Mucosa of rectum (tissue), 2 donors: ENCODE data around the gene KRT17.
"Not testable (repeated sequence)": the region's sequence is repeated elsewhere in the genome, so short reads cannot be mapped to it uniquely, and the experiment has no call there.

Experiments
- H3K27ac ChIP-seq, 2 donors: one replicate each; pipeline ENCODE4 v1.7.0; 2013; ENCODE audit warnings: inconsistent platforms in 2 of 2, low read depth in 2 of 2, low read length in 2 of 2
- H3K27me3 ChIP-seq, 2 donors: one replicate each; pipeline ENCODE4 v1.7.0; 2013; ENCODE audit warnings: low read length in 2 of 2; ENCODE audit not compliant: control insufficient read depth in 2 of 2, insufficient read depth in 2 of 2
- H3K36me3 ChIP-seq, 2 donors: one replicate each; pipeline ENCODE4 v1.7.0; 2013; ENCODE audit warnings: low read length in 2 of 2; ENCODE audit not compliant: control insufficient read depth in 2 of 2, insufficient read depth in 2 of 2
- H3K4me1 ChIP-seq, 2 donors: one replicate each; pipeline ENCODE4 v1.7.0; 2013; ENCODE audit warnings: low read length in 2 of 2, mild to moderate bottlenecking in 1 of 2; ENCODE audit not compliant: control insufficient read depth in 2 of 2, insufficient read depth in 2 of 2
- H3K4me3 ChIP-seq, 2 donors: one replicate each; pipeline ENCODE4 v1.7.0; 2013; ENCODE audit warnings: low read length in 2 of 2
- H3K9ac ChIP-seq, 2 donors: one replicate each; pipeline ENCODE4 v1.7.0; 2013; ENCODE audit warnings: low read length in 2 of 2, low read depth in 1 of 2, mild to moderate bottlenecking in 1 of 2
- H3K9me3 ChIP-seq, 2 donors: one replicate each; pipeline ENCODE4 v1.7.0; 2013; ENCODE audit warnings: low read length in 2 of 2; ENCODE audit not compliant: control insufficient read depth in 2 of 2
- donor health status: healthy.
- donor health status: Normal muscosa, but diverticular disease.

The KRT17 gene

DNA sequence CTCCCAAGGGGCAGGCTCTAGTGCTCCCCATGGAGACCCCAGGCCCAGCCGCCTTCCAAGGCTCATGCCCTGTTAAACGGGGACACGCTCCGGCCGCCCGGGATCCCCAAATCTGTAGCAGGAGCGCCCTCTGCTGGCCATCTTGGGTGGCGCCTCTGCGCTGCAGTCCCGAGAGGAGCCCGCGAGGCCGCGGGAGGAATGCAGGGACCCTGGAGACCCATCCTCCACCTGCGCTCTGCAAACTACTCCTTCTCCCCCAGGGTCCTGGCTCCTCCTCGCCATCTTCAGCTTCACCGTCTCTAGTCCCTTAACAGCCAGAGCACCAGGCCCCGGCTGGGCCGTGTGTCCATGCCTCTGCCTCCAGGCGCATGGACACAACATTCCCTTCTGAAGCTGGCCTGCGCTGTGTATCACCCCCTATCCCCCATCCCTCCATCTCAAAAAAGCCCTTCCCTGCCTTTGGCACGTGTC is 23.6 kb upstream of the KRT17 start:
- Histone ChIP-seq H3K9ac (peak overlapping the region; percentile 78 to 79), H3K27me3 (no peaks in the 10 kb centered on the region), H3K4me1 (peaks cover 42 to 54% of the 10 kb centered on the region in 2 donors), H3K4me3 (peak overlapping the region; percentile 58 to 71), H3K36me3 (no peaks in the 10 kb centered on the region), H3K9me3 (no peaks in the 10 kb centered on the region), H3K27ac (peak overlapping the region; percentile 89 to 98)

DNA sequence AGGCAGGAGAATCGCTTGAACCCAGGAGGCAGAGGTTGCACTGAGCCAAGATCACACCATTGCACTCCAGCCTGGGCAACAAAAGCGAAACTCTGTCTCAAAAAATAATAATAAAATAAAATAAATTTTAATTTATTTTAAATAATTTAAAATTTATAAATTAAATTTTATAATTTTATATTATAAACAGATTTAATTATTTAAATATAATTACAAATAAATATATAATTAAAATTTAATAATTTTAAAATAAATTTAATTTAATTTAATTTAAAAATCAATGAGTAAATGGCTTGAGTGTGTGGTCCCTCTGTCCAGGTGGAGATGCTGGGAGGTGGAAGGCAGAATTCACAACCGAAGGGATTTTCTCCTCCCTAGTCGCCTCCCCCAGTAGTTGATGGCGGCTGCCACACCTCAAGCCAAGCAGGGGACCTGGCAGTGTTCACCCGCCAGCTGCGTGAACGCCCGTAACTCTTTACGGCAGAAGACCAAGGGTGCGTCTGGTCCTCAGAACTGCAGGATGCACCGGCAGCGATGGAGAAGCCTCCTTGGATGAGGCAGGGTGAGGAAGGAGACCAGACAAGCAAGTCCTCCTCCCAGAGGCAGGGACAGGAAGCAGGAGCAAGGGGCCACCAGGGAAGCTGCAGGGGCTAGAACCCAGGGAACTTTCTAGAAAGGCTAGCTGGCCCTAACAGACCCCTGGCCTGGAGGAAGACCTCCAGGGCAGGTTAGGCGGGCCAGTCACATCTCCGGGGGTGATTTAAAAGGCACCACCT is 22.9 kb upstream of the KRT17 start:
- peaks cover 35 to 47% of the 10 kb centered on the region in 2 donors for H3K4me1 ChIP-seq
- H3K36me3 ChIP-seq, result no peaks in the 10 kb centered on the region

GRCh38 chr17:41642252-41643156 is 18.1 kb upstream of the KRT17 start:
- Histone ChIP-seq H3K27ac (no peak overlapping the region), H3K4me1 (peaks cover 3% of the 10 kb centered on the region in 2 donors), H3K27me3 (no peaks in the 10 kb centered on the region), H3K36me3 (no peaks in the 10 kb centered on the region), H3K9me3 (no peaks in the 10 kb centered on the region), H3K9ac (no peak overlapping the region), H3K4me3 (no peak overlapping the region)

More for the DNA sequence above, 22.9 kb upstream of the KRT17 start:
- Histone ChIP-seq H3K27me3 (no peaks in the 10 kb centered on the region), H3K4me3 (no peak overlapping the region), H3K27ac (no peak overlapping the region), H3K9me3 (no peaks in the 10 kb centered on the region), H3K9ac (peak overlapping the region in 1 of 2 donors; percentile 78)

GRCh38 chr17:41640596-41640995 is 16.2 kb upstream of the KRT17 start:
- H3K27ac ChIP-seq, H3K4me3 ChIP-seq, H3K9ac ChIP-seq, H3K27me3 ChIP-seq, H3K36me3 ChIP-seq, H3K9me3 ChIP-seq, H3K4me1 ChIP-seq: not testable (repeated sequence)

DNA sequence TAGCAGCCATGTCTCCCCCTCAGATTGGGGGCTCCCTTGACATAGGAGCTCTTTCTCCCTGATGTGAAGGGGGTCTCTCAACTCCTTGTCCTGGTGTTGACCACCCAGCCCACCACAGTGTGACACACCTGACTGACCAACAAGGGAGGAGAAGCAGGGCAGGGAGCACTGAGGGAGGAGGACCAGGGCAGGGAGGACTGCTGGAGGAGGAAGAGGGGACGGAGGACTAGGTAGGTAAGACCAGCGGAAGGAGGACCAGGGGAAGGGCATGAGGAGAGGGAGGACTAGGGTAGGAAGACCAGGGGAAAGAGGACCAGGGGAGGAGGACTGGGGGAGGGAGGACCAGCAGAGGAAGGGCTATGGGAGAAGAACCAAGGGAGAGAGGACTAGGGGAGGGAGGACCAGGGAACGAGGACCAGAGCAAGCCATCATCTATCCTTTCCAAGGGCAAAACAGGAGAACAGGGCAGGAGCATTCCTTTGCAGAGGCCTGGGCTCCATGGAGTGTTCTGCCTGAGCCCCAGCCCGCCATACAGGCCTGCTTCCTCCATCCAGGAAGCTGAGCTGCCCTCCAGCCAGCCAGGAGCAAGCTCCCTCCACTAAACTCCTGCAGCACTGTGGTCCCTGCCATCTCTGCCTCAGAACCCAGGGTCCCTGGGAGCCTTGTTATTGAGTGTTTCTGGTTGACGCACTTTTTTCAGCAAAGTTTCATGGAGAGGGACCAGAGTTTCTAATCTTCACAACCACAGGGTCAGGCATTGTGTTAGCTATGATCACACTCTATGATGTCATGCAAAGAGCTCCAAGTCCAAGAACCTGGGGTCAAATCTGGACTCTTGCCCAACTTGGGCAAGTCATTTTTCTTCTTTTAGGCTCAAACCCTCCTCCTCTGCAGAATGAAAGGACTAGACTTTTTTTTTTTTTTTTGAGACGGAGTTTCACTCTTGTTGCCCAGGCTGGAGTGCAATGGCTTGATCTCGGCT is 15.4 kb upstream of the KRT17 start:
- Histone ChIP-seq H3K4me1 (peaks cover 5 to 7% of the 10 kb centered on the region in 2 donors), H3K36me3 (no peaks in the 10 kb centered on the region), H3K27ac (no peak overlapping the region), H3K9me3 (no peaks in the 10 kb centered on the region), H3K9ac (no peak overlapping the region), H3K4me3 (no peak overlapping the region), H3K27me3 (no peaks in the 10 kb centered on the region)

DNA sequence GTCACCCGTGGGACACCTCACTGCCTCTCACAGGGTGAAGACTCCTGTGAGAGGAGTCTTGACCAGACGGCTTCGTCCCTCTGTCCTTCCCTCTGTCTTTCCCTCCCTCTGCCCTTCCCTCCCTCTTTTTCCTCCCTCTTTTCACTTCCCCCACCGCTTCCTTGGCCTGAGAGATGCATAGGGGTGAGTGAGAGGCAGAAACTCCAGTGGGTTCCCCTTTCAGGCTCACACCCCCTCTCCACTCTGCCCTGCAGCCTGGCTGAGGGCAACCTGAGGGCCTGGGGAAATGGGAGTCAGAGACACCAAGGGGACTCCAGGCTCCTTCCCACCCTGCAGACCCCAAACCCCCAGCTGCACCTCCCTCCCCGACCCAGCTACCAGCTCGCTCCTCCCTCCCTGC is 14.6 kb upstream of the KRT17 start:
- Histone ChIP-seq H3K27ac (no peak overlapping the region), H3K27me3 (no peaks in the 10 kb centered on the region), H3K4me1 (peaks cover 5 to 7% of the 10 kb centered on the region in 2 donors), H3K9ac (no peak overlapping the region), H3K4me3 (no peak overlapping the region), H3K9me3 (no peaks in the 10 kb centered on the region), H3K36me3 (no peaks in the 10 kb centered on the region)

DNA sequence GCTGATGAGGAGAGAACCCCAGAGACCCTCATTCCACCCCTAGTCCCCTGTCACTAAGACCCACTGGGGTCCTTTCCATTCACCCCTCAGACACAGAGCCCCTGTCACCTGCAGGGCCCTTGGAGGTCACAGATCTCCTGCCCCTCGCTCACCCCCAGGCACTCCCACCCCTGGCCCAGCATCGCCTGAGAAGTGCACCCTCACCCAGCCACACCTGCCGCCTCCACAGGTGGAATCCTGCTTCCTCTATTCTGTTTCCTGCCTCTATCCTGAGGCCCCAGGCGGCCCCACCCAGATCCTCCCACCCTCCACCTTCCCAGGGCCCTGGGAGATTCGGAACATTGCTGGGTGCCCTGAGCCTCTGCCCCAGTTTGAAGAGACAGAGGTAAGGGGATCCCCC is 13.8 kb upstream of the KRT17 start:
- Histone ChIP-seq H3K27ac (no peak overlapping the region), H3K27me3 (no peaks in the 10 kb centered on the region), H3K36me3 (no peaks in the 10 kb centered on the region), H3K9me3 (no peaks in the 10 kb centered on the region), H3K4me1 (peaks cover 5 to 7% of the 10 kb centered on the region in 2 donors), H3K9ac (no peak overlapping the region), H3K4me3 (no peak overlapping the region)

DNA sequence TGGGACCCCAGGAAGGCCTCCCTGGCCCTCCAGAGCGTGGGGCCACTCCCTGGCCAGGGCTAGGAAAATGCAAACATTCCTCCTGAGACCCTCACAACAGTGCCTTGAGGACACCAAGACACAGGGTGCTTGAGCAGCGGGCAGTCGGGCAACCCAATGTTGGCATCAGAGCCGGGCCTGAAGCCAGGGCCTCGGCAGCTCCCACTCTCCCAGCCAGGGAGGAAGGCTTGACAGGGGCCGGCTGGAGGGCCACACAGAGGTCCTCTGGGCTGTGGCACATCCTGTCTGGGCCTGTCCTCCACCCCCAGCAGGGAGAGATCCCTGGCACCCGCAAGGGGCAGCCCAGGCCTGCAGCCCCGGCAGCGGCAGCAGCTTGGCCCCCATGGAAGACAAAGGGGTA is 12.3 kb upstream of the KRT17 start:
- Histone ChIP-seq H3K4me1 (peaks cover 5 to 7% of the 10 kb centered on the region in 2 donors), H3K27ac (no peak overlapping the region), H3K27me3 (no peaks in the 10 kb centered on the region), H3K9me3 (no peaks in the 10 kb centered on the region), H3K4me3 (no peak overlapping the region), H3K36me3 (no peaks in the 10 kb centered on the region), H3K9ac (no peak overlapping the region)

DNA sequence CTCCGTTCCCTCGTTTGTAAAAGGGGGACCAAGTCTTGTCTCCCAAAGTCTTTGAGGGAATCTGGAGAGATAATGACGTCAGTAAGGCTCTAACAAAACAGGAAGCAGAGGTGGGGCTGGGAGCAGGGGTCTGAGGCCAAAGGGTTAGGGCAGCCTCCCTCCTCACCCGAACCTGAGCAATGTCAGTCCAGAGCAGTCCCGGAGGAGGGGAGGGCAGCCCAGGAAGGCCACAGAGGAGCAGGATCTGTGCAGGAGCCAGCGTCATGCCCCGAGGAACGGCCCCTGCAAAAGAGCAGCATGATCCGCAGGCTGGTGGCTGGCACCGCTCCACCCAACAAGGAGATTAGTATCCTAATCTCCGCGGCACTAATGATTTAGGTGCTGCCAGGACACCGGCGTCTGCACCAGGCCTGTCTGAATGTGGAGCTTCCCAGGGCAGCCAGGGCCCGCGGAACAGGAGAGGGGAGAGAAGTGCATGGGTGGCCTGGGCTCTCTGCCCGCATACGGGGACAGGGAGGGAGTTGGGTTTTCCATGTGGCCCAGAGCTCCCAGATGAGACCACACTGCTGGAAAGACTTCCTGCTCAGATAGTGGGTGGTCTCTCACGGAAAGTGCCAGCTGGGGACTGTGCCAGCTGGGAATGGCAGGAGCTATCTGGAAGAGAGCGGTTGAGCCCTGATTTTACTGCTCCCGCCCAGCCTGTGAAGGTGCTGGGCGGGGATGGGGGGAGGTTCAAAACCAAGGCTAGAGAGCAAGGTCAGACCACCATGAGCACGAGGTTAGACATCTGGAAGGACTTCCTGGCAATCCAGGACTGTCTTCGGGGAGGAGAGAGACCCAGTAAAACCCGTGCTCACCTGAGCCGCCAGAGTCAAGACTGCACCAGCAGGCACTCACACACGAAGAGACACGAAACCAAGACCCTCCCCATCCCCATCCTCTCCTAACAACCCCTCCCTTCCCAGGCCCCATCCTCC is 11.0 kb upstream of the KRT17 start:
- no peak overlapping the region for H3K4me3 ChIP-seq
- H3K27ac ChIP-seq, result no peak overlapping the region
- no peak overlapping the region for H3K9ac ChIP-seq

More for the DNA sequence above, 11.0 kb upstream of the KRT17 start:
- Histone ChIP-seq H3K27me3 (no peaks in the 10 kb centered on the region), H3K4me1 (peaks cover 5 to 7% of the 10 kb centered on the region in 2 donors), H3K36me3 (no peaks in the 10 kb centered on the region), H3K9me3 (no peaks in the 10 kb centered on the region)
